PC-9 (cell line): ENCODE data around the gene ATP11A. TPM values are rescaled to one million over a fixed set of nuclear protein-coding genes. Genes with fewer than 3 reads are reported as not detected.

ENCODE experiments used
- BruUV-seq: library from RNA; stranded (reverse); fragments of 400-500 nt; replicated peaks from 2 replicates; lab custom pipeline; 2021; lab: Mats Ljungman, UMichigan
- CTCF ChIA-PET: fragments of 300-600 bp; sonication (Branson Sonifier 250); formaldehyde crosslinking; loops from one replicate; lab custom pipeline; 2022; ENCODE audit warnings: antibody characterized with exemption; lab: Charles Lee
- POLR2A ChIA-PET: fragments of 300-600 bp; sonication (Branson Sonifier 250); formaldehyde crosslinking; loops from one replicate; lab custom pipeline; 2022; ENCODE audit warnings: antibody characterized with exemption; ENCODE audit not compliant: unreplicated experiment; lab: Charles Lee
- DNase-seq, 2 experiments: peaks; one replicate each; pipeline versions ENCODE4 v3.0.0 to v3.0.0-alpha.2; 2015 to 2022; ENCODE audit warnings: mixed read lengths in 1 of 2
- H2AFZ ChIP-seq: fragments of 200-600 bp; sonication (generic); 2 replicates; pipeline ENCODE4 v1.8.1; 2017; ENCODE audit warnings: antibody characterized with exemption
- H3F3A ChIP-seq: fragments of 200-600 bp; sonication (generic); 2 replicates; pipeline ENCODE4 v1.8.1; 2017; ENCODE audit warnings: antibody characterized with exemption, mild to moderate bottlenecking, low read depth; ENCODE audit not compliant: insufficient read depth
- H3K27ac ChIP-seq: fragments of 200-600 bp; sonication (generic); 2 replicates; pipeline ENCODE4 v1.6.1; 2016; ENCODE audit warnings: mixed run types
- H3K27me3 ChIP-seq: fragments of 200-600 bp; sonication (generic); 2 replicates; pipeline ENCODE4 v1.6.1; 2016; ENCODE audit warnings: low read depth, mixed run types; ENCODE audit not compliant: insufficient read depth
- H3K36me3 ChIP-seq: fragments of 200-600 bp; sonication (generic); 2 replicates; pipeline ENCODE4 v1.6.1; 2016; ENCODE audit warnings: low read depth, mixed run types
- H3K4me1 ChIP-seq: fragments of 200-600 bp; sonication (generic); replicated peaks from 2 replicates; pipeline ENCODE4 v1.6.1; 2016; ENCODE audit warnings: mixed run types; ENCODE audit not compliant: insufficient read depth
- H3K4me2 ChIP-seq: fragments of 200-600 bp; sonication (generic); 2 replicates; pipeline ENCODE4 v1.6.1; 2017; ENCODE audit warnings: mixed run types
- H3K4me3 ChIP-seq: fragments of 200-600 bp; sonication (generic); 2 replicates; pipeline ENCODE4 v1.6.1; 2016; ENCODE audit warnings: mixed run types
- H3K79me2 ChIP-seq: fragments of 200-600 bp; sonication (generic); 2 replicates; pipeline ENCODE4 v1.6.1; 2017; ENCODE audit warnings: low read depth, mixed run types
- H3K9me2 ChIP-seq: fragments of 200-600 bp; sonication (generic); 2 replicates; pipeline ENCODE4 v1.8.1; 2017; ENCODE audit warnings: mild to moderate bottlenecking; ENCODE audit not compliant: insufficient read depth
- H3K9me3 ChIP-seq: fragments of 200-600 bp; sonication (generic); 2 replicates; pipeline ENCODE4 v1.8.1; 2016; ENCODE audit warnings: low read depth; ENCODE audit not compliant: insufficient read depth
- H4K20me1 ChIP-seq: fragments of 200-600 bp; sonication (generic); 2 replicates; pipeline ENCODE4 v1.8.1; 2017; ENCODE audit not compliant: insufficient read depth
- EZH2 ChIP-seq: fragments of 200-600 bp; sonication (generic); IDR thresholded peaks from 2 replicates; pipeline ENCODE4 v1.8.0; 2017; ENCODE audit warnings: antibody characterized with exemption, low read depth
- intact Hi-C: fragments of 100-400 bp; cut with micrococcal nuclease; formaldehyde crosslinking; loops from one replicate; pipeline ENCODE4 v1.10.0; 2022; ENCODE audit not compliant: unreplicated experiment
- total RNA-seq: library from RNA; stranded (reverse); gene quantifications from 2 replicates; pipeline ENCODE4 v1.2.3, GENCODE V29; 2021
- TF ChIP-seq, protein P1 (sequence below): fragments of 200-600 bp; sonication (generic); conservative IDR thresholded peaks from 2 replicates; pipeline ENCODE4 v1.6.1; 2017; ENCODE audit warnings: mixed run types, antibody characterized with exemption, mild to moderate bottlenecking, moderate library complexity

The ATP11A gene
- total RNA-seq, 1 experiment from 2014 or later: 92.2 TPM

DNA sequence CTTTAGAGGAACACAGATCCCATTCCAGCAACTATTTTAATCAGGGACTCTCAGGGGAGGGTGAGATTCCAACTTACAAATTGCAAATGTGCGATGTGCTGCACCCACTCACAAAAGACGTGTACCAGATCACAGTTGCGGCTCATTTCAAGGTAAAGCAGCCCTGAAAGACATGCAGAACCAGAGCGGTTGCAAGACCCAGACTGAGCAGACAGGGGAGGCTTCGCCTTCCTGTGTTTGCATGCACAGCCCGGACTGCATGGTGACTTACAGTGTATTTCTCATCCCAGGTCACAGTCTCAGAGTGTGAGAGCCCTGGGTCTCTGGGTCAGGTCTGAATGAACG, 84.6 kb downstream of the ATP11A start:
- Histone ChIP-seq H3K27ac (no peak overlapping the region), H4K20me1 (peaks cover 11% of the 10 kb centered on the region; the same call in 1 of the 2 replicates), H3F3A (peaks cover 4% of the 10 kb centered on the region), H3K27me3 (no peaks in the 10 kb centered on the region), H3K4me1 (peaks cover 1% of the 10 kb centered on the region; the same call in 1 of the 2 replicates), H3K4me3 (no peak overlapping the region), H3K4me2 (no peak overlapping the region), H3K9me3 (no peaks in the 10 kb centered on the region), H3K36me3 (no peaks in the 10 kb centered on the region), H2AFZ (no peak overlapping the region), H3K79me2 (peaks cover 36% of the 10 kb centered on the region), H3K9me2 (no peaks in the 10 kb centered on the region)
- no peak for DNase-seq
- CTCF ChIA-PET: no interaction called here
- POLR2A ChIA-PET: no interaction called here
- intact Hi-C loops: no loop called here
- BruUV-seq: no TSS peak
- TF ChIP-seq, protein P1, sequence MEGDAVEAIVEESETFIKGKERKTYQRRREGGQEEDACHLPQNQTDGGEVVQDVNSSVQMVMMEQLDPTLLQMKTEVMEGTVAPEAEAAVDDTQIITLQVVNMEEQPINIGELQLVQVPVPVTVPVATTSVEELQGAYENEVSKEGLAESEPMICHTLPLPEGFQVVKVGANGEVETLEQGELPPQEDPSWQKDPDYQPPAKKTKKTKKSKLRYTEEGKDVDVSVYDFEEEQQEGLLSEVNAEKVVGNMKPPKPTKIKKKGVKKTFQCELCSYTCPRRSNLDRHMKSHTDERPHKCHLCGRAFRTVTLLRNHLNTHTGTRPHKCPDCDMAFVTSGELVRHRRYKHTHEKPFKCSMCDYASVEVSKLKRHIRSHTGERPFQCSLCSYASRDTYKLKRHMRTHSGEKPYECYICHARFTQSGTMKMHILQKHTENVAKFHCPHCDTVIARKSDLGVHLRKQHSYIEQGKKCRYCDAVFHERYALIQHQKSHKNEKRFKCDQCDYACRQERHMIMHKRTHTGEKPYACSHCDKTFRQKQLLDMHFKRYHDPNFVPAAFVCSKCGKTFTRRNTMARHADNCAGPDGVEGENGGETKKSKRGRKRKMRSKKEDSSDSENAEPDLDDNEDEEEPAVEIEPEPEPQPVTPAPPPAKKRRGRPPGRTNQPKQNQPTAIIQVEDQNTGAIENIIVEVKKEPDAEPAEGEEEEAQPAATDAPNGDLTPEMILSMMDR: no peak
- TF ChIP-seq EZH2: no peak

- peaks cover 7% of the 10 kb centered on the region for H3K4me1 ChIP-seq
- DNase-seq: no peak
- H3K27ac ChIP-seq: no peak overlapping the region
- intact Hi-C loops: no loop called here
- CTCF ChIA-PET: no interaction called here
- POLR2A ChIA-PET: no interaction called here
- no peaks in the 10 kb centered on the region for H3K27me3 ChIP-seq
- no peaks in the 10 kb centered on the region for H3K9me2 ChIP-seq
- peaks cover 11% of the 10 kb centered on the region; the same call in 1 of the 2 replicates for H4K20me1 ChIP-seq
- BruUV-seq: no TSS peak
- TF ChIP-seq EZH2: no peak
- TF ChIP-seq, protein P1: no peak
- H3K36me3 ChIP-seq: no peaks in the 10 kb centered on the region
- no peaks in the 10 kb centered on the region for H3K9me3 ChIP-seq
- H3K79me2 ChIP-seq: peaks cover 40% of the 10 kb centered on the region
- H3K4me2 ChIP-seq: no peak overlapping the region
- no peak overlapping the region for H2AFZ ChIP-seq
- H3K4me3 ChIP-seq: no peak overlapping the region
- H3F3A ChIP-seq: peaks cover 4% of the 10 kb centered on the region
These were observed 85.2 kb downstream of the ATP11A start for GRCh38 chr13:112774829-112775565.

DNA sequence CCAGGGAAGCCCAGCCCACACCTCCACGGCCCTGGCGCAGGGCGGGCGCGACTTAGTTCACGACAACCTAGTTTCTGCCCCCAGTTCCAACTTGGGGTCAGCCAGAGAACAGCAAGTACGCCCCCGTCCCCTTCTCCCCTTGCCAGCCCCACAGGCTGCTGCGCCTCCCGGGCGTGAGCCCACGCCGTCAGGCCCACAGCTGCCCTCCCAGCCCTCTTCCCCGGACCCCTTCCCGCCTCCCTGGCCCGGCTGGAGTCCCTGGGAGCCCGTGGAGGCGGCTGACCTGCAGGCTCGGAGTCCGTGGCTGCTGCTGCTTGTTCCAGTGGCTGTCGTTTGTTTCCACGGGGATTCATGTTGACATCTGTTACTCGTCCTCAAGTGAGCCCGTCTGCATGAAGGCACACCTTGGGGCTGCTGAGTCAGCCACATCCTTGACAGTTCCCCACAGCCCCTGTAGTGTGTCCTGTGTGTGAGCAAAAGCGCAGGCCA, 86.0 kb downstream of the ATP11A start:
- intact Hi-C loops: no loop called here
- H3K79me2 ChIP-seq: peaks cover 49% of the 10 kb centered on the region
- ChIA-PET CTCF (no interaction called here), POLR2A (no interaction called here)
- H3K27me3 ChIP-seq: no peaks in the 10 kb centered on the region
- H3K9me3 ChIP-seq: no peaks in the 10 kb centered on the region
- H3K4me1 ChIP-seq: peaks cover 11% of the 10 kb centered on the region
- peaks cover 4% of the 10 kb centered on the region for H3F3A ChIP-seq
- no peak overlapping the region for H2AFZ ChIP-seq
- no peak overlapping the region for H3K4me3 ChIP-seq
- no peaks in the 10 kb centered on the region for H3K36me3 ChIP-seq
- no peak overlapping the region for H3K27ac ChIP-seq
- no peaks in the 10 kb centered on the region for H3K9me2 ChIP-seq
- no TSS peak for BruUV-seq
- TF ChIP-seq, protein P1: no peak
- no peak for TF ChIP-seq EZH2
- no peak for DNase-seq
- no peak overlapping the region for H3K4me2 ChIP-seq
- peaks cover 11% of the 10 kb centered on the region; the same call in 1 of the 2 replicates for H4K20me1 ChIP-seq
